Keratinocyte (primary cell): ENCODE data around the gene GNPTG. TPM values are rescaled to one million over a fixed set of nuclear protein-coding genes. Genes with fewer than 3 reads are reported as not detected.

Source experiments
- DNase-seq: peaks from one replicate; pipeline ENCODE4 v3.0.0-alpha.2; 2011; ENCODE audit warnings: low read depth, missing footprints, low spot score
- FAIRE-seq: peaks from 2 replicates; lab custom pipeline; 2011; peaks lifted over from hg19 to GRCh38; lab: Jason Lieb, UNC
- H2AFZ ChIP-seq: 2 replicates; pipeline ENCODE4 v1.6.0; 2012; ENCODE audit warnings: low read length, control low read depth, inconsistent platforms; ENCODE audit not compliant: control insufficient read depth
- H3K27ac ChIP-seq: 2 replicates; pipeline ENCODE4 v1.5.1; 2011; ENCODE audit warnings: low read length; ENCODE audit not compliant: control insufficient read depth, insufficient read depth
- H3K27me3 ChIP-seq: 3 replicates; pipeline ENCODE4 v1.6.0; 2011; ENCODE audit warnings: low read length; ENCODE audit not compliant: control insufficient read depth, insufficient read depth; ENCODE audit errors: extremely low read depth
- H3K36me3 ChIP-seq, 2 experiments: 2 replicates in 1 of 2; 3 replicates in 1 of 2; pipeline ENCODE4 v1.5.1; 2011; ENCODE audit warnings: low read length in 2 of 2, mild to moderate bottlenecking in 1 of 2; ENCODE audit not compliant: control insufficient read depth in 2 of 2, insufficient read depth in 2 of 2; ENCODE audit errors: extremely low read depth in 1 of 2
- H3K4me1 ChIP-seq: 3 replicates; pipeline ENCODE4 v1.5.1; 2011; ENCODE audit warnings: low read length; ENCODE audit not compliant: control insufficient read depth, insufficient read depth; ENCODE audit errors: extremely low read depth
- H3K4me2 ChIP-seq: 3 replicates; pipeline ENCODE4 v1.6.0; 2011; ENCODE audit warnings: low read depth, low read length; ENCODE audit not compliant: control insufficient read depth, insufficient read depth; ENCODE audit errors: extremely low read depth
- H3K4me3 ChIP-seq, 3 experiments: fragments of 200-600 bp in 1 of 3; sonication (generic) in 1 of 3; 2 replicates in 2 of 3; 3 replicates in 1 of 3; pipeline ENCODE4 v1.5.1; 2011 to 2016; ENCODE audit warnings: low read length in 3 of 3, mild to moderate bottlenecking in 3 of 3, control low read depth in 2 of 3, inconsistent platforms in 1 of 3, low read depth in 1 of 3, mixed read lengths in 1 of 3, mixed run types in 1 of 3, moderate library complexity in 1 of 3; ENCODE audit not compliant: control insufficient read depth in 2 of 3, insufficient read depth in 2 of 3; ENCODE audit errors: extremely low read depth in 1 of 3
- H3K79me2 ChIP-seq: 2 replicates; pipeline ENCODE4 v1.6.0; 2012; ENCODE audit warnings: low read length; ENCODE audit not compliant: control insufficient read depth, insufficient read depth
- H3K9ac ChIP-seq: 3 replicates; pipeline ENCODE4 v1.6.0; 2011; ENCODE audit warnings: low read length; ENCODE audit not compliant: control insufficient read depth, insufficient read depth; ENCODE audit errors: extremely low read depth
- H3K9me1 ChIP-seq: 3 replicates; pipeline ENCODE4 v1.6.0; 2011; ENCODE audit warnings: low read length; ENCODE audit not compliant: control insufficient read depth, insufficient read depth; ENCODE audit errors: extremely low read depth
- H3K9me3 ChIP-seq: 2 replicates; pipeline ENCODE4 v1.5.1; 2012; ENCODE audit warnings: low read depth, low read length; ENCODE audit not compliant: control insufficient read depth
- H4K20me1 ChIP-seq: 3 replicates; pipeline ENCODE4 v1.6.0; 2011; ENCODE audit warnings: low read length; ENCODE audit not compliant: control insufficient read depth, insufficient read depth; ENCODE audit errors: extremely low read depth
- EZH2 ChIP-seq: IDR thresholded peaks from one replicate; pipeline ENCODE4 v1.6.1; 2012; ENCODE audit warnings: inconsistent platforms, mild to moderate bottlenecking, low read length, moderate library complexity
- dilution Hi-C: fragments of 300-500 bp; cut with MboI; formaldehyde crosslinking; loops from one replicate; pipeline ENCODE4 v1.7.0; 2020; ENCODE audit warnings: low sequenced_read_pairs; ENCODE audit not compliant: extremely low pct_ligation_motif_present
- polyA plus RNA-seq, 5 experiments: library from polyadenylated mRNA; depleted of rRNA in 3 of 5; stranded (reverse) in 3 of 5; stranded (forward) in 1 of 5; unstranded in 1 of 5; fragments of >200 nt; gene quantifications; 1 replicate in 1 of 5; 2 replicates in 3 of 5; 3 replicates in 1 of 5; pipeline versions ENCODE4 v1.2.1 to v1.2.3, GENCODE V29; 2011 to 2012; ENCODE audit warnings: missing spikeins in 2 of 5, low read depth in 1 of 5, low replicate concordance in 1 of 5
- TF ChIP-seq, protein P1 (sequence below), 3 experiments: IDR thresholded peaks in 1 of 3; conservative IDR thresholded peaks in 1 of 3; optimal IDR thresholded peaks in 1 of 3; 2 replicates in 2 of 3; 3 replicates in 1 of 3; pipeline versions ENCODE3 to v1.5.1; 2011; ENCODE audit warnings: low read length in 3 of 3, mild to moderate bottlenecking in 3 of 3, moderate library complexity in 2 of 3, control low read depth in 1 of 3, inconsistent platforms in 1 of 3; ENCODE audit not compliant: insufficient read depth in 2 of 3; ENCODE audit errors: extremely low read depth in 1 of 3

GNPTG gene
- polyA plus RNA-seq, 1 donor (not counting 4 experiments of a cell fraction or from before 2014, with no cell fraction given), result 30.9 TPM

DNA sequence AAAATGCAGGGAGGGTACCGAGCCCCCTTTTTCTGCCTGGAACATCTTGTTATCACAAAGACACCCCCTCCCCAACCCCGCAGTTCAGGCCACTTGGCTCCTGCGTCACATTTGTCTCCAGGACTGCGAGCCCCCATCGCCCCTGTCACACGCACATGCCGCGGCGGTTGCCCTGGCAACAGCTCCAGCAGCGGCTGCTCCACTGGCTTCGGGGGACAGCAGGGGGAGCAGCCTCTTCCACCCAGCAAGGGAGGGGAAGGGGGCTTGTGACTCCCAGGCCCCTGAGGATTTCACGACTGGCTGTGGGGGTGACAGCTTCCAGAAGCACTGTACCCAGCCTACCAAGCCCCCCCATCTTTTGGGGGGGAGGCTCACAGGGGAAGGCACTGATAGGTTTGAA is 15.7 kb upstream of the GNPTG start:
- Histone ChIP-seq H3K79me2 (no peaks in the 10 kb centered on the region), H3K27me3 (peaks cover 71% of the 10 kb centered on the region), H3K4me2 (no peak overlapping the region), H3K36me3 (no peaks in the 10 kb centered on the region), H4K20me1 (peaks cover 5% of the 10 kb centered on the region), H3K4me1 (no peaks in the 10 kb centered on the region), H2AFZ (no peak overlapping the region), H3K4me3 (no peak overlapping the region), H3K9ac (no peak overlapping the region), H3K9me1 (no peaks in the 10 kb centered on the region), H3K27ac (no peak overlapping the region), H3K9me3 (no peaks in the 10 kb centered on the region)
- FAIRE-seq (no peak), DNase-seq (no peak)
- dilution Hi-C loops, result no loop called here
- TF ChIP-seq, protein P1, sequence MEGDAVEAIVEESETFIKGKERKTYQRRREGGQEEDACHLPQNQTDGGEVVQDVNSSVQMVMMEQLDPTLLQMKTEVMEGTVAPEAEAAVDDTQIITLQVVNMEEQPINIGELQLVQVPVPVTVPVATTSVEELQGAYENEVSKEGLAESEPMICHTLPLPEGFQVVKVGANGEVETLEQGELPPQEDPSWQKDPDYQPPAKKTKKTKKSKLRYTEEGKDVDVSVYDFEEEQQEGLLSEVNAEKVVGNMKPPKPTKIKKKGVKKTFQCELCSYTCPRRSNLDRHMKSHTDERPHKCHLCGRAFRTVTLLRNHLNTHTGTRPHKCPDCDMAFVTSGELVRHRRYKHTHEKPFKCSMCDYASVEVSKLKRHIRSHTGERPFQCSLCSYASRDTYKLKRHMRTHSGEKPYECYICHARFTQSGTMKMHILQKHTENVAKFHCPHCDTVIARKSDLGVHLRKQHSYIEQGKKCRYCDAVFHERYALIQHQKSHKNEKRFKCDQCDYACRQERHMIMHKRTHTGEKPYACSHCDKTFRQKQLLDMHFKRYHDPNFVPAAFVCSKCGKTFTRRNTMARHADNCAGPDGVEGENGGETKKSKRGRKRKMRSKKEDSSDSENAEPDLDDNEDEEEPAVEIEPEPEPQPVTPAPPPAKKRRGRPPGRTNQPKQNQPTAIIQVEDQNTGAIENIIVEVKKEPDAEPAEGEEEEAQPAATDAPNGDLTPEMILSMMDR (optimal IDR thresholded peaks at IDR 0.05 in 1 of 3, IDR thresholded peaks at IDR 0.05 in 1 of 3, conservative IDR thresholded peaks at IDR 0.05 in 1 of 3; ENCODE audit: extremely low read depth in 1 of 3, insufficient read depth in 2 of 3, low read length in 3 of 3), result no peak
- no peak for TF ChIP-seq EZH2

DNA sequence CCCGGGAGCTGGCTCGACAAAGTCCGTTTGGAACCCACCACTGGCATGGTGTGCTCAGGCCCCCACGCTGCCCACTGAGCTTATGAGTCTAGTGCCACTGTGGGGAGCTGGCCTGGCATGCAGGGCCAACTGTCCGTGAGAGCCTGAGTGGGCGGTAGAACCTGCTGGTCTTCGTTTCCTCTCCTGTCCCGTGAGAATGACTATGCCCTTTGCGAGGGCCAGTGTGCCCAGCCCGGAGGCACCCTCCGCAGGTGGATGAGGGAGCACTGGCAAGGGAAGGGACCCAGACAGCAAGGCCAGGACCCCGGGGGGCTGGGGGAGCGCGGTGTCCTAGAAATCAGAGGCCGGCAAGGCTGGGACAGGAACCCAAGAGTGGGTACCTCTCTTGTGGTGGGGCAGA is 15.1 kb upstream of the GNPTG start:
- H3K27me3 ChIP-seq, result peaks cover 68% of the 10 kb centered on the region
- no peak overlapping the region for H3K4me2 ChIP-seq
- TF ChIP-seq, protein P1 (optimal IDR thresholded peaks at IDR 0.05 in 1 of 3, IDR thresholded peaks at IDR 0.05 in 1 of 3, conservative IDR thresholded peaks at IDR 0.05 in 1 of 3; ENCODE audit: extremely low read depth in 1 of 3, insufficient read depth in 2 of 3, low read length in 3 of 3), result no peak
- H3K9ac ChIP-seq, result no peak overlapping the region
- H3K36me3 ChIP-seq, result no peaks in the 10 kb centered on the region
- no peak overlapping the region for H3K4me3 ChIP-seq
- DNase-seq (no peak), FAIRE-seq (no peak)
- no peak overlapping the region for H2AFZ ChIP-seq
- H3K79me2 ChIP-seq, result no peaks in the 10 kb centered on the region
- no peak overlapping the region for H3K27ac ChIP-seq
- H3K4me1 ChIP-seq, result no peaks in the 10 kb centered on the region
- H3K9me3 ChIP-seq, result no peaks in the 10 kb centered on the region
- H4K20me1 ChIP-seq, result peaks cover 5% of the 10 kb centered on the region
- no peaks in the 10 kb centered on the region for H3K9me1 ChIP-seq
- dilution Hi-C loops, result no loop called here
